Liver (tissue), 9 donors: ENCODE results near the gene CCM2L. TPM values are rescaled to one million over a fixed set of nuclear protein-coding genes. Genes with fewer than 3 reads are reported as not detected.

Experiments
- DNase-seq: peaks from one replicate; pipeline ENCODE4 v3.0.0-alpha.2; 2017; ENCODE audit warnings: low spot score
- H3K27ac ChIP-seq, 2 donors: one replicate each; pipeline ENCODE4 v1.7.0; 2013; ENCODE audit warnings: inconsistent platforms in 2 of 2, low read length in 2 of 2, control low read depth in 1 of 2, low read depth in 1 of 2, mild to moderate bottlenecking in 1 of 2
- H3K27me3 ChIP-seq, 4 donors: one replicate each; pipeline versions ENCODE4 v1.6.1 to v1.7.0; 2013; ENCODE audit warnings: low read length in 3 of 4, inconsistent platforms in 1 of 4, mild to moderate bottlenecking in 1 of 4, moderate library complexity in 1 of 4; ENCODE audit not compliant: control insufficient read depth in 4 of 4, insufficient read depth in 4 of 4
- H3K36me3 ChIP-seq, 4 donors: one replicate each; pipeline versions ENCODE4 v1.6.1 to v1.7.0; 2013; ENCODE audit warnings: low read length in 3 of 4, mild to moderate bottlenecking in 3 of 4, low read depth in 1 of 4, moderate library complexity in 1 of 4; ENCODE audit not compliant: control insufficient read depth in 4 of 4, insufficient read depth in 3 of 4
- H3K4me1 ChIP-seq, 4 donors: one replicate each; pipeline versions ENCODE4 v1.6.1 to v1.7.0; 2013; ENCODE audit warnings: low read length in 3 of 4, mild to moderate bottlenecking in 3 of 4, moderate library complexity in 1 of 4; ENCODE audit not compliant: control insufficient read depth in 4 of 4, insufficient read depth in 4 of 4
- H3K4me3 ChIP-seq, 3 donors: one replicate each; pipeline versions ENCODE4 v1.6.1 to v1.7.0; 2013; ENCODE audit warnings: low read length in 3 of 3, control low read depth in 1 of 3, low read depth in 1 of 3, mild to moderate bottlenecking in 1 of 3
- H3K9ac ChIP-seq, 2 donors: one replicate each; pipeline ENCODE4 v1.7.0; 2013; ENCODE audit warnings: low read length in 2 of 2, mild to moderate bottlenecking in 2 of 2, moderate library complexity in 2 of 2, control low read depth in 1 of 2, low read depth in 1 of 2
- H3K9me3 ChIP-seq, 4 donors: one replicate each; pipeline versions ENCODE4 v1.6.1 to v1.7.0; 2013; ENCODE audit warnings: low read length in 3 of 4; ENCODE audit not compliant: control insufficient read depth in 4 of 4
- FOXA1 ChIP-seq: IDR thresholded peaks from 2 replicates; pipeline ENCODE4 v1.6.1; 2016; ENCODE audit warnings: antibody characterized with exemption
- GABPA ChIP-seq, 2 donors: IDR thresholded peaks in 1 of 2; conservative IDR thresholded peaks in 1 of 2; 2 replicates each; pipeline ENCODE4 v1.6.1; 2016; ENCODE audit warnings: antibody characterized with exemption in 2 of 2, mild to moderate bottlenecking in 1 of 2, moderate library complexity in 1 of 2
- HNF4A ChIP-seq, 2 donors: conservative IDR thresholded peaks; 2 replicates each; pipeline ENCODE4 v1.6.1; 2016; ENCODE audit warnings: antibody characterized with exemption in 2 of 2, mild to moderate bottlenecking in 2 of 2
- HNF4G ChIP-seq: IDR thresholded peaks from 2 replicates; pipeline ENCODE4 v1.6.1; 2016; ENCODE audit warnings: antibody characterized with exemption
- MAX ChIP-seq: IDR thresholded peaks from 2 replicates; pipeline ENCODE4 v1.6.1; 2016; ENCODE audit warnings: antibody characterized with exemption
- NR2F2 ChIP-seq: IDR thresholded peaks from 2 replicates; pipeline ENCODE4 v1.6.1; 2016; ENCODE audit warnings: antibody characterized with exemption
- RAD21 ChIP-seq, 2 donors: IDR thresholded peaks; 2 replicates each; pipeline ENCODE4 v1.6.1; 2016; ENCODE audit warnings: antibody characterized with exemption in 2 of 2, mild to moderate bottlenecking in 2 of 2
- SP1 ChIP-seq: IDR thresholded peaks from 2 replicates; pipeline ENCODE4 v1.6.1; 2018; ENCODE audit warnings: antibody characterized with exemption, mild to moderate bottlenecking
- ZBTB33 ChIP-seq: IDR thresholded peaks from 2 replicates; pipeline ENCODE4 v1.6.1; 2016; ENCODE audit warnings: antibody characterized with exemption
- WGBS: extraction: QIAGEN DNeasy Blood & Tissue Kit; methylation state at CpG from one replicate; pipeline ENCODE4 v1.1.7; 2013; 5-methylcytosine and 5-hydroxymethylcytosine counted together
- polyA plus RNA-seq, 2 donors: library from polyadenylated mRNA; stranded (reverse) in 1 of 2; unstranded in 1 of 2; fragments of 200-250 nt in 1 of 2; fragments of >200 nt in 1 of 2; fragmentation: Nextera tagmentation in 1 of 2; extraction: Ambion mirVana in 1 of 2; gene quantifications; one replicate each; pipeline versions ENCODE4 v1.2.1 to v1.2.3, GENCODE V29; 2013 to 2015
- total RNA-seq, 2 donors: library from RNA; depleted of rRNA; stranded (reverse); fragments of >200 nt; gene quantifications; one replicate each; pipeline ENCODE4 v1.2.3, GENCODE V29; 2014
- TF ChIP-seq, protein P1 (sequence below): fragments of 150-350 bp; IDR thresholded peaks from 2 replicates; pipeline ENCODE4 v1.5.1; 2017; ENCODE audit warnings: improper control_type of control experiment, low read depth, low read length; ENCODE audit not compliant: missing input control
- donor health status: healthy.
- donor health status: healthy.
- donor health status: healthy.
- donor health status: healthy.
- donor health status: healthy.

Gene CCM2L
- total and polyA plus RNA-seq, 4 donors: 0.31 to 2.1 (median 1.2) TPM

- no peak for DNase-seq
- no peaks in the 10 kb centered on the region for H3K36me3 ChIP-seq
- H3K4me1 ChIP-seq: no peaks in the 10 kb centered on the region
- WGBS: 64% methylated on average over 2 of the region's 2 CpGs
- TF ChIP-seq FOXA1: no peak
- H3K27me3 ChIP-seq: peaks cover 0 to 4% (median 2%) of the 10 kb centered on the region in 4 donors
- no peak overlapping the region for H3K9ac ChIP-seq
- no peak overlapping the region for H3K27ac ChIP-seq
- no peak overlapping the region for H3K4me3 ChIP-seq
- H3K9me3 ChIP-seq: no peaks in the 10 kb centered on the region
These were observed 28.5 kb upstream of the CCM2L start for GRCh38 chr20:31981784-31982183.

DNA sequence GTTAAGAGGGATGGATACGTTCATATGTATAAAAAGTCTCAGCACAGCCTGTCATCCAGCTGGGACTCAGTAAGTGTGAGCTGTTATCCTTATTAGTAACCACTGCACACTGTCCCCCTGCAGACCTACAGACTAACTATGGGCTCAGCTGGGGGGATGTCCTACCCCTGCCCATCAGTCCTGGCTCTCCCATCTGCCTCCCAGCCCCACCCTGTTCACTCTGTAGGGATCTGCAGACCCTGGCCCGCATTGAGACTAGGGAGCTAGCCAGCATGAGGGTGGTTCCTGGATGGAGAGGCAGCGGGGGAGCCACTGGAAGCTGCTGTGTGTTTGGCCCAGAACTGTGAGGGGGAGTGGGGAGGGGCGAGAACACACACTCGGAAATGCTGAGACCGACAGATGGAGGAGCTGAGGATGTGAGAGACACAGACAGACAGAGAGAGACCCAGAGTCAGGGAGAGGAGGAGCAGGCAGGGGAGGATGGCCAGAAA lies 25.2 kb upstream of the CCM2L start:
- Histone ChIP-seq H3K27me3 (peaks cover 0 to 4% (median 2%) of the 10 kb centered on the region in 4 donors), H3K36me3 (no peaks in the 10 kb centered on the region), H3K27ac (no peak overlapping the region), H3K9ac (no peak overlapping the region), H3K9me3 (no peaks in the 10 kb centered on the region), H3K4me3 (no peak overlapping the region), H3K4me1 (no peaks in the 10 kb centered on the region)
- WGBS: 42% methylated on average over 6 of the region's 6 CpGs
- TF ChIP-seq SP1 (no peak), GABPA (IDR thresholded peaks at IDR 0.05 in 1 of 2, conservative IDR thresholded peaks at IDR 0.05 in 1 of 2) (no peak), FOXA1 (no peak)
- TF ChIP-seq, protein P1, sequence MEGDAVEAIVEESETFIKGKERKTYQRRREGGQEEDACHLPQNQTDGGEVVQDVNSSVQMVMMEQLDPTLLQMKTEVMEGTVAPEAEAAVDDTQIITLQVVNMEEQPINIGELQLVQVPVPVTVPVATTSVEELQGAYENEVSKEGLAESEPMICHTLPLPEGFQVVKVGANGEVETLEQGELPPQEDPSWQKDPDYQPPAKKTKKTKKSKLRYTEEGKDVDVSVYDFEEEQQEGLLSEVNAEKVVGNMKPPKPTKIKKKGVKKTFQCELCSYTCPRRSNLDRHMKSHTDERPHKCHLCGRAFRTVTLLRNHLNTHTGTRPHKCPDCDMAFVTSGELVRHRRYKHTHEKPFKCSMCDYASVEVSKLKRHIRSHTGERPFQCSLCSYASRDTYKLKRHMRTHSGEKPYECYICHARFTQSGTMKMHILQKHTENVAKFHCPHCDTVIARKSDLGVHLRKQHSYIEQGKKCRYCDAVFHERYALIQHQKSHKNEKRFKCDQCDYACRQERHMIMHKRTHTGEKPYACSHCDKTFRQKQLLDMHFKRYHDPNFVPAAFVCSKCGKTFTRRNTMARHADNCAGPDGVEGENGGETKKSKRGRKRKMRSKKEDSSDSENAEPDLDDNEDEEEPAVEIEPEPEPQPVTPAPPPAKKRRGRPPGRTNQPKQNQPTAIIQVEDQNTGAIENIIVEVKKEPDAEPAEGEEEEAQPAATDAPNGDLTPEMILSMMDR: no peak
- no peak for DNase-seq

GRCh38 chr20:31987744-31988143 lies 22.5 kb upstream of the CCM2L start:
- 31% methylated on average over 1 of the region's 1 CpG for WGBS
- no peak for TF ChIP-seq ZBTB33
- peak; percentile 83 for TF ChIP-seq HNF4G
- no peak for TF ChIP-seq RAD21 (IDR thresholded peaks at IDR 0.05)
- TF ChIP-seq GABPA (IDR thresholded peaks at IDR 0.05 in 1 of 2, conservative IDR thresholded peaks at IDR 0.05 in 1 of 2): no peak
- peak; percentile 91 to 98 for TF ChIP-seq HNF4A (conservative IDR thresholded peaks at IDR 0.05)
- no peak for TF ChIP-seq FOXA1
- TF ChIP-seq NR2F2: peak; percentile 90
- TF ChIP-seq MAX: no peak
- no peak for DNase-seq
- H3K27me3 ChIP-seq: peaks cover 0 to 4% (median 0%) of the 10 kb centered on the region in 4 donors
- H3K36me3 ChIP-seq: no peaks in the 10 kb centered on the region
- H3K4me3 ChIP-seq: no peak overlapping the region
- H3K27ac ChIP-seq: no peak overlapping the region
- no peaks in the 10 kb centered on the region for H3K9me3 ChIP-seq
- H3K9ac ChIP-seq: no peak overlapping the region
- no peaks in the 10 kb centered on the region for H3K4me1 ChIP-seq
